Stimulated activated CD8-positive, alpha-beta memory T cell treated with anti-CD3 and anti-CD28 coated beads, Interleukin-4, amount 100 ng/mL, for 48 hours (primary cell): ENCODE results near the gene PGBD5.

Experiments used
- DNase-seq: peaks from one replicate; pipeline ENCODE4 v3.0.0-alpha.2; 2020

PGBD5 gene

DNA sequence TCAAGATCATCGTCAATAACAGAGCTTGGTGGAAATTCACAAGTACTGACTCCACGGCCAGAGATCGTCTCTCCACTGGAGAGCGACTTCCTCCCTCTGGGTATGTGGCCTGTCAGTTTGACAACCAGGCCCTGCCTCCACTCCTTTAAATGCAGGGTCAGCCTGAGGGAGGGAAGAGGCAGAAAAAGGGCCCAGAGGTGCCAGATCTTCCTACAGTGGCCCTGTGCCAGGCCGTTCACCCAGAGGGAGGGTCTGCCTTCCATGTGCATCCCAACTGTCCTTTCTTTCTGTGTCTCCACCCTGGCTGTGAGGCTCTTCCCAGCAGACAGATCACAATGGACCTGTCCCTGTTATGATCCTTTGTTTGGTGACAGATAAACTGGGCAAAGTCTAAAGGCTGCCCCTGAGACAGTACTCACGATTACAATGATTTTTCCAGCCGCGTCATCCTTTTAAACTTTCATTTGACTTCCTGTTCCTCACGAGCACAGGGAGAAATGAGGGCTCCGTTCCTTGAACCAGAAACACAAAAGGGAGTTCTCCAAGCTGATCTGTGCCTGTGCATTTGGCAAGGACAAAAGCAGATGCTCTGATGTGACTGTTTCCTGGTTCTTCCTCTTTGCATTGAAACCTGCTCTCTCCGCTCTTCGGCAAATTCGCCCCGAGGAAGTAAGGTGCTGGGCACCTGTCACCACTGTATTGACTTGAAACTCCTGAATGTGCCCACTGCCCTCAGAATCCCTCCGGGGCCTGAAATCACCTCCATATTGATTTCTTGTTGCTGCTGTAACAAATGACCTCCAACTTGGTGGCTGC is 126.7 kb downstream of the PGBD5 start:
- no peak for DNase-seq

DNA sequence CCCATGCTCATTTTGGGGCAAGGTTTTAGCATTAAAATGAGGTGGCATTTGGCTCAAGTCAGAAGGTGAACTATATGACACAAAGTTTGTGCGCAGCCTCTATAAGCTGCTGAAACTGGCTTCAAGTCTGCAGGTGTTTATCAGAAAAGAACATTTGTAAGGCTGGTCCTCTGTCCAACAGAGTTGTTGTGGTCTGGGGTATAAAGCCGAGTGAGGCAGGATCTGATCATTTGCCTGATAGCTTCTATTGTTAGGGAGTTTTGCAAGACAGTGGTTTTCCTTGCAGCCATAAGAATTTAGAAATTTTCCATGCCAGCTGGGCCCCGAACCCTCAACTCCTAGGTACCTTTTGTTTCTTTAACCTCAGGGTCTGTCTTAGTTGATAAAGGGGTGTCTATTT is 130.8 kb downstream of the PGBD5 start:
- DNase-seq: no peak

DNA sequence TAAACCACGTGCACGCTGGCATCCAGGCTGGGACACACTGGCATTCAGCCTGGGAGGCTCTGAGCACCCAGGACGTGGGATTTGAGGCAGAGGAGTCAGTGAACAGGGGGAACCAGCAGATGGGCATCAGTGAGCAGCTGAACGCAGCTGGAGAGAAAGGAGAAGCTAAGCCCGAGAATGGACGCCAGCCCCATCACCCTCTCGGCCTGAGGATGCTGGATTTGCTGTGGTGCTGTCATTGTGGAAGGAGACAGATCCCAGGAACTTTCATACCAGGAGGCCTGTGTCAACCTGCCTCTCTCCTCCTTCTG is 132.8 kb downstream of the PGBD5 start:
- no peak for DNase-seq

DNA sequence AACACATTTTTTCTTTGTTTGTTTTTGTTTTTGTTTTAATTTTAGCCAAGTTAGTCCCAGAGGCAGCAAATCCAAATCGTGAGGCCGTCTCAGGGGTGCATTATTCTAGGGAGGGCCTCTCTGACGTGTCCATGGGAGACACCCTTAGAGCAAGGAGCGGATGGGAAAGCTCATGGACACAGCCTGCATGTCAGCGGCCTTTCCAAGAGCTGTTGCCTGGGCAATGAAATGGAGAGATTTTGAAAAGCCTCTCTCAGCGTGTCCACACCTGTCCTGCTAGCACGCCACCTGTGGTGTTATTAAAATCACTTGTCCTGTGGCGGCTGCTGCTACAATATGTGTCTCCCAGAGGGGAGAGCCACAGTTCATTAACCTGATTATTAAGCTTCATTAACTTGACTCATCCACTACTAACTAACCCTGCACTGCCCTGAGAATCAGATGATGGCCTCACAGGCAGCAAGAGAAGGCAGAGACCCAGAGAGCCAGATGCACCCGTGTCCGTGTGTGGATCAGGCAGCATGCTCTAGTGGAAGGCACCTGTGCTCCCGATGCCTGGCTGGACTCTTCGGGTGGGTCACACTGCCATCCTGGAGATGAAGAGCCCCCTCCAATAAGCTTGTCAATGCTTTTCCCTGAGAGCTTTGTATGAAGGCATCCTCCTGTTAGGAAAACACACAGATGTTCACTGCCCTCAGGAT is 133.3 kb downstream of the PGBD5 start:
- DNase-seq: no peak

DNA sequence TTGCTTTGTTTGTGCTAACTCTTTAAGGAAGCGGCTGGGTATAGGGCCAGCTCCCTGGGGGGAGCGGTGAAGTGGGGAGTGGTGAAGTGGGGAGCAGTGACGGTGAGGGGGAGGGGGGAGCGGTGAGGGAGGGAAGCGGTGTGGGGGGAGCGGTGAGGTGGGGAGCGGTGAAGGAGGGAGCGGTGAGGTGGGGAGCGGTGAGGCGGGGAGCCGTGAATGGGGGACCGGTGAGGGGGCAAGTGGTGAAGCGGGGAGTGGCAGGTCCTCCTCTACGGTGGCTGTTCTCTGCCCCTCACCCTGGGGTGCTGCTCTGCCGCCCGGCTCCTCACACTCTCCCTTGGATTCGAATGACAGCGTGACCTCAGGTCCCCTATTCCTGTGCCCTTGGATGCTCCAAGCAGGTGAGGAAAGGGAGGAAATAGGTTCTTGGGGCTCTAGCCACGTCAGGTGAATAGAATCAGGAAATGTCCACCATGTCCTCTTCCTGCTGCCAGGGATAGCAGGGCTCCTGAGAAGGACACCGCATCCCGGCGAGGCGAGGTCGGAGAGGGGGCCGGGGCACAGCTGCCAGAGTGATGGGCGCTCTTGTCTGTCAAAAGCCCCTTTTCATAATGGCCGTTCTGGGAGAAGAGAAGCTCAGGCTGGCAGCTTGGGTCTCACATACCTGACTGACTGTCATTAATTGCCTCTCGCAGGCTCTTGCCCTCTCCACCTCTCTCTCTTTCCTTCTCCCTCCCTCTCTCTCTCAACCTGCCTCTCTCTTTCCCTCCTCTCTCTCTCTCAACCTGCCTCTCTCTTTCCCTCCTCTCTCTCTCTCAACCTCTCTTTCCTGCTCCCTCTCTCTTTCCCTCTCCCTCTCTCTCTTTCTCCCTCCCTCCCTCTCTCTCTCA is 134.2 kb downstream of the PGBD5 start:
- DNase-seq: no peak

DNA sequence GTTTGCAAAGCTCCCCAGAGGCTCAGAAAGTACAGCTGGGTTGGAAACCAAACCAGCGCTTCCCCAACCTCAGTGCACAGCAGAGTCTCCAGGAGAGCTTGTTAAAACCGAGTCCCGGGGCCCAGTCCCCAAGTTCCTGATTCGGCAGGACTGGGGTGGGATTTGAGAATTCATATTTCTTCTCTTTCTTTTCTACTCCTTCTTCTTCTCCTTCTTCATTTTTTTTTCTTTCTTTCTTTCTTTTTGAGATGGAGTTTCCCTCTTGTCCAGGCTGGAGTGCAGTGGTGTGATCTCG is 136.8 kb downstream of the PGBD5 start:
- DNase-seq: no peak

DNA sequence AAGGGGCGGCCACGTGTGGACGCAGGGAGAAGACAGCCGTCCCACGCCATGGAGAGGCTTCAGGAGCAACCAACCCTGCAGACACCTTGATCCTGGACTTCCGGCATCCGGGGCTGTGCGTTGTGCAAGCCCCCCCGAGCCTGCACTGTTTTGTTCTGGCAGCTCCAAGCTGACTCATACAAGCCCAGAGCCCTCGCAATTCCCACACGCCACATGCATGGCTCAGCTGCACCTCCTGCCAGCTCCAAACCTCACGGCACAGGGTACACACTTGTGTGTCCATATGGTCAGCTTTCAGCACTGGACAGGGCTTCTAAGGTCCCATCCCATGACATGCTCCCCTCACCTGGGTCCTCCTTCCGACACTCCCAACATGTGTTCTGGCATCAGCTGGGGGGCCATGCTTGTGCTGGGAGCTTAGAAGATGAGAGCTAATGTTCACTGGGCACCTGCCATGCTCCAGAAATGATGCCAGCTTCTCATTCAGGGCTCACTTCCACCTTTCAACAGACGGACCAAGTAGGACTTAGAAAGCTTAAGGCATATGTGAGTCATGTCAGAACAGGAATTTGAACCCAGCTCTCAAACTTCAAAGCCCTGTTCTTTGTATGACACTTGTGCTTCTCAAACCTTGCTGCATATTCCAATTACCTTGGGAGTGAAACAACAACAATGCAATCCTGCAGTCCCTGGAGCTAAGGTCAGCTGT is 137.3 kb downstream of the PGBD5 start:
- DNase-seq: no peak

DNA sequence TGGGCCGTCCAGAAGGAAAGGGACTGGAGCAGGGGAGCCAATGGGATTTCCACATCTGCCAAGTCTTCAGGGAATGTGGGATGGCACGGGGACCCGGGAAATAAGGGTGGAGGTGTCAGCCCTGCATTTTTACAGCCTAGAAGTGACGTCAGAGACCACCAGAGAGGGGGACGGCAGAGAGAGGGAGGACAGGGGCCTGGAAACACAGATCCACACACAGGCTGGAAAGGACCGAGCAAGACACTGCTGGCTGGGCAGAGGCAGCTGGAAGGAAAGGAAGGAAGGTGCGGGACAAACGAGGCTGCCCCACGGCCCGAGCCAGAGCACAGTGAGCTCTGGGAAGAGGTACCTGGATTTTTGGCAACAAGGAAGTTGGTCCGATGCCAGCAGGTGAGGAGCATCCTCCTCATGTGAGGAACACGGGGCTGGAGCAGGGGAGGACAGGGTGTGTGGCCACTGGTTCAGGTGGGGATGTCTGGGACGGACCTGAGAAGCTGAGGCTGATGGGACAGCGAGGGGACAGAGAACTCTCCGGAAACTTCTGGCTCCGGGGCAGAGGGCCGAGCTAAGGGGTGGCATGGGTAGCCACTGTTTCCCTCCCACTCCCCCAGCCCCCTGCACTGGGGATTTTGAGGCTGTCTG is 138.3 kb downstream of the PGBD5 start:
- no peak for DNase-seq

DNA sequence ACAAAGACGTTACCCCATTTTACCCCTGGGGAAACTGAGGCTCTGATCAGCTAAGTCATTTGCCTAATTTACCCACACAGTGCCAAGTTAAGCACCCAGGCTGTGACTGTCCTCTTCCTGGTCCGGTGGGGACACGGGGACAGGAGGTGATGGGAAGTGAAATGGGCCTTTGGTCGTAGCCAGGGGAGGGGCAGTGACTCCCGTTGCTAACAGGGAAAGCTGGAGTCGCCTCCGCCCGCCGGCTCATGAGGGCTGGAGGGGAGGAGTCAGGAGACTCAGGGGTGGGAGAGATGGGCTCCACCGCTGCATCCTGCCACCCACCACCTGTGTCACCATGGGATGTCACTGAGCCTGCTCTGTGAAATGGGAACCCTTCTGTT is 139.3 kb downstream of the PGBD5 start:
- DNase-seq: no peak

DNA sequence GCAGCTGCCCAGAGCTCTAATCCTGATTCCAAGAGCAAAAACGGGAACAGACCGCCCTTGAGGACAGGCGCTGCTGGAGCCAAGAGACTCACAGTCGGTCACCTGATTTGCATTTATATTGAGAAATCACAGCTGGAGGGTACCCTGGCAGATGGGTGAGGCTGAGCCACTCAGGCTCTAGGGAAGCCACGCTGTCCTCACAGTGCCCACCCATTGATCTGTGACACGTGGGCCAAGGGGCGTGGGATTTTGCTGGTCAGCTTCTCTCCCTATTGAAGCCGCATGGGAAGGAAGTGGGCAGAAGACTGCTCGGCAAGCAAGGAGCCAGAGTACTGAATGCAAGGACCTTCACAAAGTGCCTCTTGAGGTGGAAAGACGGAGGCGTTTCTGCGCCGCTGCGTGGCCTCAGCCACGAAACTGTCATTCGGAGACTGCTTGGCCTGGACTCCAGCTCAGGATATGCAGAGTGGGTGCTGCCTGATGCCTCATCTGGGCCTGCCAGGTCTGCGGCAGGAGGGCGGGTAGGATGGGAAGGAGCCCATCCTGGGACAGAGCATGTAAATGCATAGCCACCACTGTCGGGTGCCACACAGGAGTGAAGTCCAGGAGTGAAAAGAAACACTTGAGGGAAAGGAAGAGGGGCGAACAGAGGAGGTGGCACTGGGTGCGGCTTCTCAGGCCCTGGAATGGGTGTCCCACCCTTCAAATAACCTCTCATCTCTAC is 139.8 kb downstream of the PGBD5 start:
- DNase-seq: no peak

DNA sequence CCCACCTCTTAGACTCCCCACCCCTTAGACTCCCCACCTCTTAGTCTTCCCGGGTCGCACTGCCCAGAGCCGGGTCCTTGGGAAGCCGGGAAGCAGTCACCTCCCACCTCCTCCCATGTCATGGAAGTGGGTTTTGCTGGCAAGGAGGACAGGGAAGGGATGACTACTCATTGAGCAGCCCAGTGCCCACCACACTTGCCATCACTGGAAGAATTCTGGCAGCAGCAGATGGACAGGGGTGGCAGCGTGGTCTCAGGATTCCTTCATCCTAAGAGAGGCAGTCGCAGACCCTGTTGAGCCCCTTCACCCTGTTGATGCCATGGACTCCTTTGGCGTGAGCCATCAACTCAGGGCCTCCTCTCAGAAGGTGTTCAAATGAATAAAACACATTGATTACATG is 140.8 kb downstream of the PGBD5 start:
- no peak for DNase-seq

DNA sequence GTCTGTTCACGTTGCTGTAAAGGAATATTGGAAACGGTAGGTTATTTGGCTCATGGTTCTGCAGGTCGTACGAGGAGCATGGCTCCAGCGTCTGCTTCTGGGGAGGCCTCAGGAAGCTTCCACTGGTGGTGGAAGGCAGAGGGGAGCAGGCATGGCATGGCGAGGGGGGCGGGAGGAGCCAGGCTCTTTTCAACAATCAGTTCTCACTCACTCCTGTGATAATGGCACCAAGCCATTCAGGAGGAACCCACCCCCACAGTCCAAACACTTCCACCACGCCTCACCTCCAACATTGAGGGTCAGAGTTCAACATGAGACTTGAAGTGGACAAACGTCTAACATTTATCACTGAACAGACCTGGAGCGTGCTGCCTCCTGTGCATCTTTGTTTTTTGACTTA is 141.2 kb downstream of the PGBD5 start:
- no peak for DNase-seq

DNA sequence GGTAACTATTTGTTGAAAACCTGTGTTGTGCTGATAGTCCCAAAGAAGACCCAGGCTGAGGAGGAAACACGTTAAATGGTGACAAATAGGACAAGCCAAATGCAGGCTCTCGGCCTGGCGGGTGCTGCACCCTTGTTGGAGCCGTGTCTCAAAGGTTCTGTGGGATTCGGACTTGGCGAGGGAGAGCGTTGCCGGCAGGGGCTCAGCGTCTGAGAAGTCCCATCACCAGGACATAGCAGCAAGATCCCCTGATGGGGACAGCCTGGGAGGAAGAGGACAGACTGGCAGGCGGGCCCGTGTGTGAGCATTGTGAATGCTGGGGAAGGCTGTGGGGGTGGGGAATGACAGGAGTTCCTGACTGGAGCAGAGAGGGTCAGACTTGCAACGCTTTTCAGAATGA is 142.5 kb downstream of the PGBD5 start:
- DNase-seq: no peak

DNA sequence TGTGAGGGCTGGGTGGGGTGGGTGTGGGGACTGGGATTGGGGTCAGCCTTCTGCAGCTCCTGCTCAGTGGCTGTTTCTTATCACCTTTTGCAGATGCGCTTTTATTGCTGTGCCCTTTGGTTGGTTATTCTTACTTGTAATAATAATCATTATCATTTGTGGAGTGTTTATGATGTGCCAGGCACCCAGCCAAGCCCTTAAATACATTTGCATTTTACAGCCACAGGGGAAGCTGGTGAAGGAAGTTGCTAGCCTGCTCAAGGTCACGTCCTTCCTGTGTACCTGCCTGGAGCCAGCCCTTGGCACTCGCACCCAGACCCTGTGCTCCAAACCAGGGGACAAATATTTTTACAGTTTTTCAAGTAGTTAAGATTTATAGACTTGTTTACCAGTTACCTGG is 144.0 kb downstream of the PGBD5 start:
- DNase-seq: no peak

DNA sequence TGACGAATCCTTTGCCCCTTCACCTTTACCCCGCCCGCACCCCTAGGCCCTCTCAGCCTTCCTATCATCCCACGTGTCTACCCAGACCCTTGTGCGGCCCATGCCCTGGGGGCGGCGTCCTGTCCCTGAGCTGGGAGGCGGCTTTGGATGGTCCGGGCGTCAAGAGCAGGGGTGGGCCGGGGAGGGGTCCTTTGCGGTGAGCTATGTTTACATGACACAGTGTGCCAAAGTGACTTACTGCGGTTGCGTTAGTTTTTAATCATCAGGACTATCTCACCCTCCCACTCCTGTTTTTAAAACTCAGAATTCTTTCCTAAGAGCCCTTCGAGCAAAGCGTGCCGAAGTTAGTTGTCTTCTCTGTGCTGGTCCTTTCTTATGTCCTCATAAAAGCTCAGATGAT is 144.6 kb downstream of the PGBD5 start:
- DNase-seq: no peak

DNA sequence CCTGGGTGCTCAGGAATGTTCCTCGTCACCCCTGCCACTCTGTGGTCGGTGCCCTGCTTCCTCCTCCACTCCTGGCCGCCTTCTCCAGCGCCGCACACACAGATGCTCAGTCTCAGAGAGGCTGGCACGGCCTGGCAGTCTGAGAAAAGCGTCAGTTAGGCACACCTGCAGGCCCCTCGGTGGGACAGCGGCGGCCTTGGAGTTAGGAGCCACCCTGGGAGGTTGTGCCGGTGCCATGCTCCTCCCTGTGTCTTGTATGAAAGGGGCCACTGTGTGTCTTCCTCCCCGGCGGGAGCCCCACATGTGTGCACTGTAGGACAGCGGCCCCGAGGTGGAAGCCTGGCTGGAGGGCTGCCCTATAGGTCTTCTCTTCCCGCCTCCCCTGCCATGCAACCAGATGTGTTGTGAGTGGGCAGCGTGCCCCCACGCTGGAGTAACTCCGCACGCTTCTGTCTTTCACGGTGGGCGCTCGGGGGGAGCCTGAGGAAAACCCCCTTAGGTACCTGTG is 145.2 kb downstream of the PGBD5 start:
- DNase-seq: peak; percentile 22

DNA sequence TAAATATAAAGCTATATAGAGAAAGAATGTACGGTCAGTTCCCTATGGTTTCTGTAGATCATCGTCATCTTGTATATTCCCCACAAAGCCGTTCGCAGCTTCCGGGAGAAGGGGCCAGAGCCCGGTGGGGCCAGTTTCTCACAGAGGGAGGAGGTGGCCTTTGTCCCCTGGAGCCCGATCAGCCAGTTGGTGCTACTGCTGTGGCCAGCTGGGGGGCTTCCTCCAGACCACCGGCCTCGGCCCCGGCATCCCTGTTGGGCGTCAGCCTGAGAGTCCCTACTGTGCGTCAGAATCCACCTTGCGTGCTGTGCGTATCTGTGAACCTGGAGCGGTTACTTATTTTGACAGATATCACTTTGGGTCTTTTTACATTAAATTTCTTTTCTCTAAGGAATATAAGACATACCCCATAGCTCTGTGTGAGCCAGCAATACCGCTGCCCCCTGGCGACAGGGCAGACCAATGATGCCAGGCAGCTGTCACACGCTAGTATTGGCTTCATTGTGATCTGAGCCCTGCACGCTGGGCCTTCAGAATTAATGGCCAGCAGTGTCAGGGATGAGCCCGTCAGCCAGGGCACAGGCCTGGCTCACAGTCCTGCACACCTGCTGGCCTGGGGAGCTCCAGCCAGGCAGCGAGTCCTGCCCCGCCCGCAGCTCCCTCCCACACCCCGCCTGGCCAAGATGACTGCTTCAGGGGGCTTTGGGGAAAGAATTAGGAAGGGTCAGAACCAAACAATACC is 145.9 kb downstream of the PGBD5 start:
- peak; percentile 30 for DNase-seq

DNA sequence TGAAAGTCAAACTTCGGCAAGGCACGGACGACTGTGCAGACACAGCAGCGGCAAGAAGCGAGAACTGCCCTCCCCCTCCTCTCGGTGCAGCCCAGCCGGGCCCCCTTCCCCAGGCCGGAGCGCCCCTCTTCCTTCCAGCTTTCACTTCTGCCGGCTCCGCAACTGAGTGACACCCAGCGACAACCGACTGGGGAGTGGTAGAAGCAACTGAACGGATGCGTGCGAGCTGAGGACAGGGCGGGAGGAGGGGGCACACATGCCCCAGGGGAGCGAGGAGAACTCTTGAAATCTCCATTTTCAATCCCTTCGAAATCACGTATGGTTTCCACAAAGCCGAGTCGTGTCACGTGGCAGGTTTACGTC is 146.6 kb downstream of the PGBD5 start:
- DNase-seq: peak; percentile 12

DNA sequence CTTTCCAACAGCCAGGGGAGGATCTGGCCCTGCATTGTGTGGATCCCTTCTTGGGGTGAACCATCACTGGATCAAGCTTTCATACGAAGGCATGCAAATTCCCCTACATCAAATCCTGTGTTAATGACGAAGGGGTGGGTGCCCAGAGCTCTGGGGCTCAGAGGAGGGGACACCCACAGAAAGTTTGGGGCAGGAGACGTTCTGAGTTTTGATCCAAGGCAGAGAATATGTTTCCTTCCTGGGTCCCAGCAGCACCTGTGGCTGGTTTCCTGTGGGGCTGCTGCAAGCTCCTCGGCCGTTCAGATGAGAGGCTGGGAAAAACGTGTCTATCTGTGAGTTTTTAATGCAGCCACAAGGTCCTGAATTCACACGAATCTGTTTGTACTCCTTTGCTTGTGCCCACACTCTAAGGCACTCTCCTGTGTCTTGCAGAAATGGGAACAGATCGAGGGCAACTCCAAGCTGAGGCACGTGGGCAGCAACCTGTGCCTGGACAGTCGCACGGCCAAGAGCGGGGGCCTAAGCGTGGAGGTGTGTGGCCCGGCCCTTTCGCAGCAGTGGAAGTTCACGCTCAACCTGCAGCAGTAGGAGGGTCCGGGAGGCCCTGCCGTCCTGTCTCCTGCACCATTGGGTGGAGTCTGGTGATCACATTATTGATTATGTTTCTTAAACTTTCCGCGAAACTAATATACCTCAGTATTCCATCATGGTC is 147.1 kb downstream of the PGBD5 start:
- peak; percentile 15 for DNase-seq

DNA sequence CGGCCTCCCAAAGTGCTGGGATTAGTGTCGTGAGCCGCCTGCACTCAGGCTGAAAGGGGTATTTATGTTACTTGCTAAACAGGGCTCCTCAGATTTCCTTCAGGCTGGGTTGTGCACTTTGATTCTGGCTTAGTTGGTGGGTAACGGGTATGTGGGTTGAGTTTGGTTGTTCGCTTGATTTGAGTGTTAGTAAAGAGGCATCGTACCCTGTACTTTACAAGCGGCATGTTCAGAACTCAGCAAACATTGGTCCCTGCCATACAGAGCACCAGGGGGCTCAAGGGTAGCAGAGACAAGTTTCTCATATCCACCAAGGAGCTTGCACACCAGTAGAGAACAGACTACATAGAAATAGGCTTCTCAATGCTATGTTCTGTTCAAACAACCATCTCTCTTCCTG is 147.8 kb downstream of the PGBD5 start:
- peak; percentile 0 for DNase-seq
